ENCODE data around the gene KHNYN. TPM values are rescaled to one million over a fixed set of nuclear protein-coding genes. Genes with fewer than 3 reads are reported as not detected.
"Not testable (repeated sequence)": the region's sequence is repeated elsewhere in the genome, so short reads cannot be mapped to it uniquely, and the experiment has no call there.

Gene KHNYN
- total RNA-seq, 1 experiment from 2014 or later: 25.1 TPM

GRCh38 chr14:24442240-24443052, 12.7 kb downstream of the KHNYN start, which contains the start of gene SDR39U1:
TSS of gene SDR39U1 (minus strand) at chr14:24442776. CDS start at chr14:24442769, 7 bp downstream.
- DNase-seq (ENCODE audit: low read depth in 1 of 2, low spot score in 2 of 2): peak; percentile 96 to 97
- H3K4me3 ChIP-seq: peak within 1 kb of the TSS; percentile 54
- peaks cover 39% of the 10 kb centered on the region for H3K36me3 ChIP-seq
- H3K9me3 ChIP-seq (replicated peaks): no peaks in the 10 kb centered on the region
- H3K27ac ChIP-seq: peak within 1 kb of the TSS; percentile 97
- H3K27me3 ChIP-seq (replicated peaks): no peaks in the 10 kb centered on the region
- peaks cover 3% of the 10 kb centered on the region; the same call in 1 of the 2 replicates for H3K4me1 ChIP-seq (replicated peaks)

GRCh38 chr14:24443053-24443665, 13.4 kb downstream of the KHNYN start:
- Histone ChIP-seq H3K27ac (peak overlapping the region; percentile 4; the same call in 1 of the 2 replicates), H3K4me3 (peak overlapping the region; percentile 54), H3K27me3 (replicated peaks) (no peaks in the 10 kb centered on the region), H3K9me3 (replicated peaks) (no peaks in the 10 kb centered on the region), H3K4me1 (replicated peaks) (peaks cover 3% of the 10 kb centered on the region; the same call in 1 of the 2 replicates), H3K36me3 (peaks cover 32% of the 10 kb centered on the region)
- no peak for DNase-seq (ENCODE audit: low read depth in 1 of 2, low spot score in 2 of 2)

- H3K4me3 ChIP-seq; DNase-seq (ENCODE audit: low read depth in 1 of 2, low spot score in 2 of 2): not testable (repeated sequence)
These were observed 21.1 kb downstream of the KHNYN start for GRCh38 chr14:24450828-24451227.

GRCh38 chr14:24456980-24457379, 27.2 kb downstream of the KHNYN start:
- Histone ChIP-seq H3K4me3 (no peak overlapping the region), H3K27me3 (replicated peaks) (no peaks in the 10 kb centered on the region), H3K27ac (no peak overlapping the region), H3K4me1 (replicated peaks) (no peaks in the 10 kb centered on the region), H3K36me3 (peaks cover 3% of the 10 kb centered on the region; the same call in 1 of the 2 replicates), H3K9me3 (replicated peaks) (no peaks in the 10 kb centered on the region)
- DNase-seq (ENCODE audit: low read depth in 1 of 2, low spot score in 2 of 2): no peak

More at GRCh38 chr14:24450828-24451227, 21.1 kb downstream of the KHNYN start:
- H3K36me3 ChIP-seq; H3K27me3 ChIP-seq (replicated peaks); H3K9me3 ChIP-seq (replicated peaks); H3K27ac ChIP-seq; H3K4me1 ChIP-seq (replicated peaks): not testable (repeated sequence)

- H3K9me3 ChIP-seq (replicated peaks): no peaks in the 10 kb centered on the region
- no peak overlapping the region for H3K4me3 ChIP-seq
- H3K27ac ChIP-seq: no peak overlapping the region
- peaks cover 3% of the 10 kb centered on the region; the same call in 1 of the 2 replicates for H3K36me3 ChIP-seq
- no peak for DNase-seq (ENCODE audit: low read depth in 1 of 2, low spot score in 2 of 2)
- no peaks in the 10 kb centered on the region for H3K27me3 ChIP-seq (replicated peaks)
- H3K4me1 ChIP-seq (replicated peaks): no peaks in the 10 kb centered on the region
These were observed 29.0 kb downstream of the KHNYN start for GRCh38 chr14:24458736-24459135.

GRCh38 chr14:24459331-24459730, 29.6 kb downstream of the KHNYN start:
- Histone ChIP-seq H3K4me1 (replicated peaks) (no peaks in the 10 kb centered on the region), H3K36me3 (peaks cover 2% of the 10 kb centered on the region; the same call in 1 of the 2 replicates), H3K27ac (no peak overlapping the region), H3K9me3 (replicated peaks) (no peaks in the 10 kb centered on the region), H3K4me3 (no peak overlapping the region), H3K27me3 (replicated peaks) (no peaks in the 10 kb centered on the region)
- no peak for DNase-seq (ENCODE audit: low read depth in 1 of 2, low spot score in 2 of 2)

GRCh38 chr14:24461336-24461735, 31.6 kb downstream of the KHNYN start:
- H3K9me3 ChIP-seq (replicated peaks): no peaks in the 10 kb centered on the region
- no peaks in the 10 kb centered on the region for H3K27me3 ChIP-seq (replicated peaks)
- H3K4me1 ChIP-seq (replicated peaks): no peaks in the 10 kb centered on the region
- no peak overlapping the region for H3K4me3 ChIP-seq
- H3K27ac ChIP-seq: no peak overlapping the region
- H3K36me3 ChIP-seq: no peaks in the 10 kb centered on the region
- no peak for DNase-seq (ENCODE audit: low read depth in 1 of 2, low spot score in 2 of 2)

- no peak overlapping the region for H3K27ac ChIP-seq
- no peaks in the 10 kb centered on the region for H3K36me3 ChIP-seq
- H3K9me3 ChIP-seq (replicated peaks): no peaks in the 10 kb centered on the region
- H3K27me3 ChIP-seq (replicated peaks): no peaks in the 10 kb centered on the region
- no peak overlapping the region for H3K4me3 ChIP-seq
- DNase-seq (ENCODE audit: low read depth in 1 of 2, low spot score in 2 of 2): no peak
- H3K4me1 ChIP-seq (replicated peaks): no peaks in the 10 kb centered on the region
These were observed 33.5 kb downstream of the KHNYN start for GRCh38 chr14:24463017-24463883.

GRCh38 chr14:24463884-24464785, 34.4 kb downstream of the KHNYN start:
- H3K4me1 ChIP-seq (replicated peaks): no peaks in the 10 kb centered on the region
- H3K9me3 ChIP-seq (replicated peaks): no peaks in the 10 kb centered on the region
- H3K36me3 ChIP-seq: no peaks in the 10 kb centered on the region
- no peak overlapping the region for H3K27ac ChIP-seq
- no peak overlapping the region for H3K4me3 ChIP-seq
- no peaks in the 10 kb centered on the region for H3K27me3 ChIP-seq (replicated peaks)
- no peak for DNase-seq (ENCODE audit: low read depth in 1 of 2, low spot score in 2 of 2)

- Histone ChIP-seq H3K9me3 (replicated peaks) (no peaks in the 10 kb centered on the region), H3K36me3 (no peaks in the 10 kb centered on the region), H3K27me3 (replicated peaks) (no peaks in the 10 kb centered on the region), H3K4me3 (no peak overlapping the region), H3K4me1 (replicated peaks) (no peaks in the 10 kb centered on the region), H3K27ac (no peak overlapping the region)
- DNase-seq (ENCODE audit: low read depth in 1 of 2, low spot score in 2 of 2): no peak
These were observed 35.6 kb downstream of the KHNYN start for GRCh38 chr14:24465368-24465767.

- Histone ChIP-seq H3K9me3 (replicated peaks) (no peaks in the 10 kb centered on the region), H3K4me1 (replicated peaks) (no peaks in the 10 kb centered on the region), H3K27me3 (replicated peaks) (no peaks in the 10 kb centered on the region), H3K27ac (no peak overlapping the region), H3K36me3 (no peaks in the 10 kb centered on the region), H3K4me3 (no peak overlapping the region)
- DNase-seq (ENCODE audit: low read depth in 1 of 2, low spot score in 2 of 2): no peak
These were observed 36.1 kb downstream of the KHNYN start for GRCh38 chr14:24465805-24466204.

GRCh38 chr14:24470450-24470849, 40.7 kb downstream of the KHNYN start:
- not testable (repeated sequence) for H3K27ac ChIP-seq; H3K27me3 ChIP-seq (replicated peaks); H3K4me3 ChIP-seq; DNase-seq (ENCODE audit: low read depth in 1 of 2, low spot score in 2 of 2); H3K9me3 ChIP-seq (replicated peaks); H3K4me1 ChIP-seq (replicated peaks); H3K36me3 ChIP-seq

GRCh38 chr14:24473211-24473610, 43.5 kb downstream of the KHNYN start:
- H3K4me3 ChIP-seq: no peak overlapping the region
- no peak for DNase-seq (ENCODE audit: low read depth in 1 of 2, low spot score in 2 of 2)
- H3K4me1 ChIP-seq (replicated peaks): no peaks in the 10 kb centered on the region
- no peaks in the 10 kb centered on the region for H3K9me3 ChIP-seq (replicated peaks)
- no peaks in the 10 kb centered on the region for H3K27me3 ChIP-seq (replicated peaks)
- H3K27ac ChIP-seq: no peak overlapping the region
- H3K36me3 ChIP-seq: no peaks in the 10 kb centered on the region
